Activated CD4-positive, alpha-beta T cell treated with anti-CD3 and anti-CD28 coated beads, Interleukin-2, amount 50 U/mL, for 4 hours (primary cell): Measurements from ENCODE around the gene NEDD8.

ENCODE experiments used
- DNase-seq, 2 experiments: peaks; one replicate each; pipeline ENCODE4 v3.0.0-alpha.2; 2020

The NEDD8 gene

DNA sequence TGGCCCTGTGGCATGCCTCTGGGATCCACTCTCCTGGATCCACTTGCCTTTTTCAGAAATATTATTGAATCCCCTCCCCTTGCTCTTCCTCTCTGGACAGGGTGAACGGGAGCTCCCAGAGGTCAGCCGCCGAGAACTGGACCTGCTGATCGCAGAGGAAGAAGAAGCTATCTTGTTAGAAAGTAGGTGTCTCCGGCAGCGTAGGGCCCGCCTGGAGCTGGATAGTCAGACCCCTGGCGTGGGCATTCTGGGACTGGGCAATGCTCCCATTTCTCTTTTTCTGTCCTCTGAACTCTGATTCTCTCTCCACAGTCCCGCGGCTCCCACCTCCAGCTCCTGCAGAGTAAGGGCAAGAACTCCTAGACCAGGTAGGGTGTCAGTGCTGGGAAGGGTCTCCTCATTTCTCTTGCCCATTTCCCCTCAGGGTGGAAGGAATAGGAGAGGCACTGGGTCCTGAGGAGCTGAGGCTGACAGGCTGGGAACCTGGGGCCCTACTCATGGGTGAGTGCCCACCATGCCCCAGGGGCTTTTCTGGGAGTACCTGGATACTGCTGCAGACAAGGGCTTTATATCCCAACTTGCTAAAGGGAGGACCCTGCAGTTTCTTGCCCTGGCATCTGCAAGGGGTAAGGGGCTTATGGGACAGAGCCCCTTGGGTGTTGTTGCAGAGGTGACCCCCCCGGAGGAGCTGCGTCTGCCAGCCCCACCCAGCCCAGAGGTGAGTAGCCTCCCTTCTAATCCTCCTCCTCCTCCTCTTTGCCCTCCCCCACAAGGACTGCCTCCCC is 54.9 kb downstream of the NEDD8 start:
- no peak for DNase-seq

DNA sequence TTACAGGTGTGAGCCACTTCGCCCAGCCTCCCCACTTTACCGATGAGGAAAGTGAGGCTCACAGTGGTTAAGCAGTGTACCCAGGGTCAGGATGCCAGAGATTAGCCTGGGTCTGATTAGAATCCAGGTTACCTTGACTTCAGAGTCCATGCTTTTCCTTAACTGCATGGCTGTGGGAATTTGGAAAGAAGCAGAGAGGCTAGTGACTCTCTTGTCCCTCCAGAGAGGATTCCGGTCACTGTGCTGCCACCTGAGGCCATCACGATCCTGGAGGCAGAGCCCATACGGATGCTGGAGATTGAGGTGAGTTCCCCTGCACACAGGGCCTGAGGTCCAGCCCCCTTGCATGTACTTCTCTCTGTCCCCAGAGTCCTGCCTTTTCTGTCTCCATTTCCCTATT is 55.6 kb downstream of the NEDD8 start:
- DNase-seq: no peak

DNA sequence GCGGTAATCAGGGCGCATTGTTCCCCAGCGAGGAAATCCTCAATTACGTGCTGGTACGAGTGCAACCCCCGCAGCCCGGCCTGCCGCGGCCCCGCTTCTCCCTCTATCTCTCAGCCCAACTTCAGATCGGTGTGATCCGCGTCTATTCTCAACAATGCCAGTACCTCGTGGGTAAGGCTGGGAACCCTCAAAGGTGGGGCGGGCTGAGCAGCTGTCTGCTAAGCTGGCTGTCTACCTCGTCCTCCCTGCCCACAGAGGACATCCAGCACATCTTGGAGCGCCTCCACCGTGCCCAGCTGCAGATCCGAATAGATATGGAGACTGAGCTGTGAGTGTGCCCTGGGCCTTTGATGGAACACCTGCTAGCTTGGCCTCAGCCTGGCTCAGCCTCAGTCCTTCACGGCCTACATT is 59.3 kb downstream of the NEDD8 start:
- no peak for DNase-seq

DNA sequence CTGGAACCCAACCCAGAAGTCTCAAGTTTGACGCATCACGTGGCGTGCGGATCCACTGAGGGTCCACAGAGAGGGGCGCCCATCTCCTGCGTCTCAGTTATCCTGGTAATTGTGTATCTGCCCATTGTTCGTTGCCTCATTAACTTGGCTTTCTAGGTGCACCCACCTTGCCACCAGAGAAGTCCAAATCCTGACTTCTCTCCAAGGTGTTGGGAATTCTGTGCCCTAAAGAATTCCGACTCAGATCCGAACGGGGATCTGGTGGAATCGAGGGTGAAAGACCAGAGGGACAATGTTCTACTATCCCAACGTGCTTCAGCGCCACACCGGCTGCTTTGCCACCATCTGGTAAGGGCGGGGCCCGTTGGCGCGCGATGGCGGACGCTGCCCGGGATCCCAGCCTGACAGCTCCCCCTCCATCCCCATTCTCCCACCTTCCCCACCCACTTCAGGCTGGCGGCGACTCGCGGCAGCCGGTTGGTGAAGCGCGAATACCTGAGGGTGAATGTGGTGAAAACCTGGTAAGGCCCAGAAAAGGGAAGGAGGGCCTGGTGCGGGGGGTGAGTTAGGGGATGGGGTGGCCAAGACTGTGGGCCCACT is 59.8 kb downstream of the NEDD8 start:
- no peak for DNase-seq

DNA sequence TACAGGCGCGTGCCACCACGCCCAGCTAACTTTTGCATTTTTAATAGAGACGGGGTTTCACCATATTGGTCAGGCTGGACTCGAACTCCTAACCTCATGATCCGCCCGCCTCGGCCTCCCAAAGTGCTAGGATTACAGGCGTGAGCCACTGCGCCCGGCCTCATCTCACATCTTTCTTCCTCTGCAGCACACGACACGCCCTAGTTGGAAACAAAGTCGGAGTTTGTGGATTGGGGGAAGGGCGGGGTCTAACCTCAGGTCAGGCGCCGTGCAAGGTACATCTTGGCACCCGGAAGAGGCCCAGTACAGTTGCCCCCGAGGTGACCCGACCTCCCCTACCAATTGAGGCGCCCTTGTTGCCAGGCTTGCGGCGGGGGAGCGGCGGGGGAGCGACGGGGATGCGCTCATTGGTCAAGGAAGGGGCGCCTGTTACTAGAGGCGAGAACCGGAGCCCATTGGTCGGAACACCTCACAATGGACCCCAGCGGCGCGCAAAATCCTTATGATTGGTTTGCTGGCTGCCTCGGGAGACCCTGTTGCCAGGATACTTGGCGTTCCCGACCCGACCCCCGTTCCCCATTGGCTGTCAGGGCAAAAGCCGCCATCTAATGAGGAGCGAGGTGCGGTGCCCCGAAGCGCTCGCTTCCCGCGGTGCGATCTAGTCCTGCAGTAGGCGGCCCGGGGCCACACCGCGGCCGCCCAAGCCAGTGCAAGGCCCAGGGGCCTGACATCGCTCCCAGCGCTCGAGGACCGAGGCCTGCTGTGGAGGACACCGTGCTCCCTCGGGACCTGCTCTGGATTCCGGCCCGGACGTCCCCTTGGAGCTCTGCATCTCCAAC is 60.5 kb downstream of the NEDD8 start, which contains the start of gene REC8:
Gene REC8, plus strand, starts transcription at position 659 of the 839 bp plus-strand sequence. CDS start 473 bp downstream, outside the sequence.
- peak; percentile 44 for DNase-seq

DNA sequence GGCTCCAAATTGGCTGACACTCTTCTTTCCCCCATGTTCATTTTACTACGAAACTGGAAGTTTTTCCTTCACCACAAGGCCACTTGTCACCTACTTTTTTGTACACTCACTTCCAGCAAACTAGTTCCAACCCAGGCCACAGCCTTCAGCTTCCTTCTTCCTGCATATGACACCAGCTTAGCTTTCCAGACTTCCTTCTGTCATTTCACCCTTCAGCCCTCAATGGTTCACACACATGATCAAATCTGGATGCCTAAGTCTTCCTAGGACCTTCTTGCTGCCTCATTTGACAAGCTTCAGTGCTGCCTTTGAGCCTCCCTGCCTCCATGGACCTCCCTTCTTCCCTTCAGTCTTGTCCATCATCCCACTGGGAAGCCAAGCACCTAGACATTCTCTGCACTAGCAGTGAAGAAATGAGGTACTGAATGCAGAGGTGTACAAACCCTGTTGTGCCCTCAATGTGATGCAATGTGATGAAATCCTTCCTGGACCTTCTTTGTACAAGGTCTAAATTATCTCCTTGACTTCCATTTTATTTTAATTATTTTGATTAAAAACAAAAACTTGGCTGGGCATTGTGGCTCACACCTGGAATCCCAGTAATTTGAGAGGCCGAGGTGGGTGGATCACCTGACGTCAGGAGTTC is 64.6 kb downstream of the NEDD8 start:
- no peak for DNase-seq
